ENCODE data around the gene CMTM4.

- peak in 3 of 4 donors; percentile 15 to 56 (median 25) for TF ChIP-seq CTCF (IDR thresholded peaks at IDR 0.05)
- TF ChIP-seq POLR2A (IDR thresholded peaks at IDR 0.05), result peak; percentile 25
Observed at GRCh38 chr16:66696669-66697630, at the start of gene CMTM4.
